Measurements from ENCODE around the gene CNFN. TPM values are rescaled to one million over a fixed set of nuclear protein-coding genes. Genes with fewer than 3 reads are reported as not detected.
A peak's percentile ranks its signal among the peaks of the same experiment; 100 is the strongest.

CNFN gene
- total and polyA plus RNA-seq, 2 experiments from 2014 or later, result 6.7 to 54.5 TPM

- TF ChIP-seq, protein P1, sequence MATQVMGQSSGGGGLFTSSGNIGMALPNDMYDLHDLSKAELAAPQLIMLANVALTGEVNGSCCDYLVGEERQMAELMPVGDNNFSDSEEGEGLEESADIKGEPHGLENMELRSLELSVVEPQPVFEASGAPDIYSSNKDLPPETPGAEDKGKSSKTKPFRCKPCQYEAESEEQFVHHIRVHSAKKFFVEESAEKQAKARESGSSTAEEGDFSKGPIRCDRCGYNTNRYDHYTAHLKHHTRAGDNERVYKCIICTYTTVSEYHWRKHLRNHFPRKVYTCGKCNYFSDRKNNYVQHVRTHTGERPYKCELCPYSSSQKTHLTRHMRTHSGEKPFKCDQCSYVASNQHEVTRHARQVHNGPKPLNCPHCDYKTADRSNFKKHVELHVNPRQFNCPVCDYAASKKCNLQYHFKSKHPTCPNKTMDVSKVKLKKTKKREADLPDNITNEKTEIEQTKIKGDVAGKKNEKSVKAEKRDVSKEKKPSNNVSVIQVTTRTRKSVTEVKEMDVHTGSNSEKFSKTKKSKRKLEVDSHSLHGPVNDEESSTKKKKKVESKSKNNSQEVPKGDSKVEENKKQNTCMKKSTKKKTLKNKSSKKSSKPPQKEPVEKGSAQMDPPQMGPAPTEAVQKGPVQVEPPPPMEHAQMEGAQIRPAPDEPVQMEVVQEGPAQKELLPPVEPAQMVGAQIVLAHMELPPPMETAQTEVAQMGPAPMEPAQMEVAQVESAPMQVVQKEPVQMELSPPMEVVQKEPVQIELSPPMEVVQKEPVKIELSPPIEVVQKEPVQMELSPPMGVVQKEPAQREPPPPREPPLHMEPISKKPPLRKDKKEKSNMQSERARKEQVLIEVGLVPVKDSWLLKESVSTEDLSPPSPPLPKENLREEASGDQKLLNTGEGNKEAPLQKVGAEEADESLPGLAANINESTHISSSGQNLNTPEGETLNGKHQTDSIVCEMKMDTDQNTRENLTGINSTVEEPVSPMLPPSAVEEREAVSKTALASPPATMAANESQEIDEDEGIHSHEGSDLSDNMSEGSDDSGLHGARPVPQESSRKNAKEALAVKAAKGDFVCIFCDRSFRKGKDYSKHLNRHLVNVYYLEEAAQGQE (IDR thresholded peaks at IDR 0.05; ENCODE audit: unreplicated experiment), result no peak
- TF ChIP-seq EZH2 (IDR thresholded peaks at IDR 0.05; ENCODE audit: low read depth, unreplicated experiment) (no peak), EZH2phosphoT487 (IDR thresholded peaks at IDR 0.05; ENCODE audit: unreplicated experiment) (no peak), ETS1 (IDR thresholded peaks at IDR 0.05) (no peak; the same call in 1 of the 2 replicates), ZNF331 (CRISPR knock-in tag; IDR thresholded peaks at IDR 0.05; ENCODE audit: low read depth) (no peak), CTCF (conservative IDR thresholded peaks at IDR 0.05; ENCODE audit: low read depth in 2 of 2) (peak; percentile 84 to 89), ZNF114 (CRISPR knock-in tag; IDR thresholded peaks at IDR 0.05) (no peak), STAT1 (IDR thresholded peaks at IDR 0.05; ENCODE audit: unreplicated experiment) (no peak), NANOG (IDR thresholded peaks at IDR 0.05; ENCODE audit: borderline replicate concordance) (no peak)
These were observed 11.5 kb upstream of the CNFN start (continued) for GRCh38 chr19:42401365-42402303.

DNA sequence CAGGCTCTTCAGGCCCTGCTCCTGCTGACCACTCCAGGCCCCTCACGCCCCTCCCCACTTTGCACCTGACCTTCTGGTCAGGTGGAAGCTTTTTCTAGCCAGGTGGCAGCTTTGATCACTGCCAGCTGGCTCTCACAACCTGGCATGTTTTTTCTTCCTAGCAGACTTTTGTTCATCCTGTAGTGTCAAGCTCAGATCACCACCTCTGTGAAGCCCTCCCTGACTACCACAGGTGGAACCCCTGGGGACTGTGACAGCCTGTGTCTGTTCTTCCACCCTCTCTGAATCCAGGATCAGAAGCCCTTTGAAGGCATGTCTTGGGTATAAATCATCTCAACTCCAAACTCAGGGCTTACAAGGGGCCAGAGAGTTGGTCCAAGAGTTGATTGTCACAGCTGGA, 10.3 kb upstream of the CNFN start:
- H3K4me3 Mint-ChIP-seq, result peak overlapping the region; percentile 31; the same call in 1 of the 3 replicates
- TF ChIP-seq, protein P2, sequence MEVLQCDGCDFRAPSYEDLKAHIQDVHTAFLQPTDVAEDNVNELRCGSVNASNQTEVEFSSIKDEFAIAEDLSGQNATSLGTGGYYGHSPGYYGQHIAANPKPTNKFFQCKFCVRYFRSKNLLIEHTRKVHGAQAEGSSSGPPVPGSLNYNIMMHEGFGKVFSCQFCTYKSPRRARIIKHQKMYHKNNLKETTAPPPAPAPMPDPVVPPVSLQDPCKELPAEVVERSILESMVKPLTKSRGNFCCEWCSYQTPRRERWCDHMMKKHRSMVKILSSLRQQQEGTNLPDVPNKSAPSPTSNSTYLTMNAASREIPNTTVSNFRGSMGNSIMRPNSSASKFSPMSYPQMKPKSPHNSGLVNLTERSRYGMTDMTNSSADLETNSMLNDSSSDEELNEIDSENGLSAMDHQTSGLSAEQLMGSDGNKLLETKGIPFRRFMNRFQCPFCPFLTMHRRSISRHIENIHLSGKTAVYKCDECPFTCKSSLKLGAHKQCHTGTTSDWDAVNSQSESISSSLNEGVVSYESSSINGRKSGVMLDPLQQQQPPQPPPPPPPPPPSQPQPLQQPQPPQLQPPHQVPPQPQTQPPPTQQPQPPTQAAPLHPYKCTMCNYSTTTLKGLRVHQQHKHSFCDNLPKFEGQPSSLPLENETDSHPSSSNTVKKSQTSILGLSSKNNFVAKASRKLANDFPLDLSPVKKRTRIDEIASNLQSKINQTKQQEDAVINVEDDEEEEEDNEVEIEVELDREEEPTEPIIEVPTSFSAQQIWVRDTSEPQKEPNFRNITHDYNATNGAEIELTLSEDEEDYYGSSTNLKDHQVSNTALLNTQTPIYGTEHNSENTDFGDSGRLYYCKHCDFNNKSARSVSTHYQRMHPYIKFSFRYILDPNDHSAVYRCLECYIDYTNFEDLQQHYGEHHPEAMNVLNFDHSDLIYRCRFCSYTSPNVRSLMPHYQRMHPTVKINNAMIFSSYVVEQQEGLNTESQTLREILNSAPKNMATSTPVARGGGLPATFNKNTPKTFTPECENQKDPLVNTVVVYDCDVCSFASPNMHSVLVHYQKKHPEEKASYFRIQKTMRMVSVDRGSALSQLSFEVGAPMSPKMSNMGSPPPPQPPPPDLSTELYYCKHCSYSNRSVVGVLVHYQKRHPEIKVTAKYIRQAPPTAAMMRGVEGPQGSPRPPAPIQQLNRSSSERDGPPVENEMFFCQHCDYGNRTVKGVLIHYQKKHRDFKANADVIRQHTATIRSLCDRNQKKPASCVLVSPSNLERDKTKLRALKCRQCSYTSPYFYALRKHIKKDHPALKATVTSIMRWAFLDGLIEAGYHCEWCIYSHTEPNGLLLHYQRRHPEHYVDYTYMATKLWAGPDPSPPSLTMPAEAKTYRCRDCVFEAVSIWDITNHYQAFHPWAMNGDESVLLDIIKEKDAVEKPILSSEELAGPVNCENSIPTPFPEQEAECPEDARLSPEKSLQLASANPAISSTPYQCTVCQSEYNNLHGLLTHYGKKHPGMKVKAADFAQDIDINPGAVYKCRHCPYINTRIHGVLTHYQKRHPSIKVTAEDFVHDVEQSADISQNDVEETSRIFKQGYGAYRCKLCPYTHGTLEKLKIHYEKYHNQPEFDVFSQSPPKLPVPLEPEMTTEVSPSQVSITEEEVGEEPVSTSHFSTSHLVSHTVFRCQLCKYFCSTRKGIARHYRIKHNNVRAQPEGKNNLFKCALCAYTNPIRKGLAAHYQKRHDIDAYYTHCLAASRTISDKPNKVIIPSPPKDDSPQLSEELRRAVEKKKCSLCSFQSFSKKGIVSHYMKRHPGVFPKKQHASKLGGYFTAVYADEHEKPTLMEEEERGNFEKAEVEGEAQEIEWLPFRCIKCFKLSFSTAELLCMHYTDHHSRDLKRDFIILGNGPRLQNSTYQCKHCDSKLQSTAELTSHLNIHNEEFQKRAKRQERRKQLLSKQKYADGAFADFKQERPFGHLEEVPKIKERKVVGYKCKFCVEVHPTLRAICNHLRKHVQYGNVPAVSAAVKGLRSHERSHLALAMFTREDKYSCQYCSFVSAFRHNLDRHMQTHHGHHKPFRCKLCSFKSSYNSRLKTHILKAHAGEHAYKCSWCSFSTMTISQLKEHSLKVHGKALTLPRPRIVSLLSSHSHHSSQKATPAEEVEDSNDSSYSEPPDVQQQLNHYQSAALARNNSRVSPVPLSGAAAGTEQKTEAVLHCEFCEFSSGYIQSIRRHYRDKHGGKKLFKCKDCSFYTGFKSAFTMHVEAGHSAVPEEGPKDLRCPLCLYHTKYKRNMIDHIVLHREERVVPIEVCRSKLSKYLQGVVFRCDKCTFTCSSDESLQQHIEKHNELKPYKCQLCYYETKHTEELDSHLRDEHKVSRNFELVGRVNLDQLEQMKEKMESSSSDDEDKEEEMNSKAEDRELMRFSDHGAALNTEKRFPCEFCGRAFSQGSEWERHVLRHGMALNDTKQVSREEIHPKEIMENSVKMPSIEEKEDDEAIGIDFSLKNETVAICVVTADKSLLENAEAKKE (CRISPR knock-in tag; IDR thresholded peaks at IDR 0.05), result no peak
- TF ChIP-seq EZH2phosphoT487 (IDR thresholded peaks at IDR 0.05; ENCODE audit: unreplicated experiment), result no peak

More for the DNA sequence above, 10.3 kb upstream of the CNFN start:
- Histone ChIP-seq H3K4me1 (ENCODE audit: insufficient read depth) (peaks cover 17% of the 10 kb centered on the region), H3K9me2 (ENCODE audit: insufficient read depth) (no peaks in the 10 kb centered on the region), H3K4me3 (no peak overlapping the region; the same call in 1 of the 2 replicates), H3K36me3 (ENCODE audit: insufficient read depth) (no peaks in the 10 kb centered on the region), H3K27ac (ENCODE audit: low read depth) (0 out of 2 replicates have a peak overlapping the region, but pooled peaks have one; percentile 33), H2AFZ (no peak overlapping the region), H3K27me3 (ENCODE audit: insufficient read depth) (peaks cover 16% of the 10 kb centered on the region; the same call in 1 of the 2 replicates), H3K4me2 (peak overlapping the region; percentile 91), H4K20me1 (replicated peaks; ENCODE audit: insufficient read depth) (peaks cover 6% of the 10 kb centered on the region; the same call in 1 of the 2 replicates), H3K79me2 (replicated peaks; ENCODE audit: insufficient read depth) (peaks cover 7% of the 10 kb centered on the region; the same call in 1 of the 2 replicates), H3F3A (replicated peaks; ENCODE audit: low read depth) (peaks cover 12% of the 10 kb centered on the region)
- ATAC-seq (no peak), DNase-seq (ENCODE audit: low spot score) (no peak)
- peaks cover 24% of the 10 kb centered on the region for H3K36me3 Mint-ChIP-seq (ENCODE audit: low read depth)
- peaks cover 3% of the 10 kb centered on the region; the same call in 2 of the 3 replicates for H3K9me3 Mint-ChIP-seq
- H3K27ac Mint-ChIP-seq, result no peak overlapping the region
- peaks cover 45% of the 10 kb centered on the region for H3K27me3 Mint-ChIP-seq (ENCODE audit: insufficient read depth, low read depth, poor library complexity)
- H3K4me1 Mint-ChIP-seq, result peaks cover 34% of the 10 kb centered on the region
